PC-3 (cell line): Measurements from ENCODE around the gene TMEM184C. TPM values are rescaled to one million over a fixed set of nuclear protein-coding genes. Genes with fewer than 3 reads are reported as not detected.

Experiments
- ATAC-seq: fragments of 200-7000 bp; cut with Tn5 transposase; 2 replicates; pipeline ENCODE4 v1.9.1; 2020; ENCODE audit warnings: mild to moderate bottlenecking, moderate library complexity
- BruUV-seq: library from RNA; stranded (reverse); fragments of 400-500 nt; replicated peaks from 2 replicates; lab custom pipeline; 2021; lab: Mats Ljungman, UMichigan
- CTCF ChIA-PET: fragments of 300-600 bp; sonication (Branson Sonifier 250); formaldehyde crosslinking; loops from one replicate; lab custom pipeline; 2022; ENCODE audit warnings: antibody characterized with exemption; lab: Charles Lee
- POLR2A ChIA-PET: fragments of 300-600 bp; sonication (Branson Sonifier 250); formaldehyde crosslinking; loops from one replicate; lab custom pipeline; 2022; ENCODE audit warnings: antibody characterized with exemption; ENCODE audit not compliant: unreplicated experiment; lab: Charles Lee
- DNase-seq: peaks from one replicate; pipeline ENCODE4 v3.0.0-alpha.2; 2015
- H2AFZ ChIP-seq: fragments of 300-600 bp; sonication (generic); 2 replicates; pipeline ENCODE4 v1.6.0; 2016; ENCODE audit warnings: antibody characterized with exemption, low read length
- H3F3A ChIP-seq: fragments of 300-600 bp; sonication (generic); one replicate; pipeline ENCODE4 v1.6.0; 2017; ENCODE audit warnings: antibody characterized with exemption, low read length, control low read depth, mild to moderate bottlenecking; ENCODE audit not compliant: unreplicated experiment
- H3K27ac ChIP-seq: fragments of 300-600 bp; sonication (generic); 2 replicates; pipeline ENCODE4 v1.5.1; 2016; ENCODE audit warnings: mild to moderate bottlenecking, low read length
- H3K27me3 ChIP-seq: fragments of 300-600 bp; sonication (generic); 2 replicates; pipeline ENCODE4 v1.6.1; 2016; ENCODE audit warnings: low read length, mixed read lengths
- H3K36me3 ChIP-seq: fragments of 300-600 bp; sonication (generic); 2 replicates; pipeline ENCODE4 v1.6.1; 2016; ENCODE audit warnings: low read depth, mixed run types, low read length, mixed read lengths
- H3K4me1 ChIP-seq: fragments of 300-600 bp; sonication (generic); 2 replicates; pipeline ENCODE4 v1.5.1; 2016; ENCODE audit warnings: low read length; ENCODE audit not compliant: insufficient read depth
- H3K4me2 ChIP-seq: fragments of 300-600 bp; sonication (generic); 2 replicates; pipeline ENCODE4 v1.6.0; 2016; ENCODE audit warnings: low read length
- H3K4me3 ChIP-seq: fragments of 300-600 bp; sonication (generic); 2 replicates; pipeline ENCODE4 v1.5.1; 2016; ENCODE audit warnings: mild to moderate bottlenecking, low read length, mixed read lengths
- H3K79me2 ChIP-seq: fragments of 300-600 bp; sonication (generic); 2 replicates; pipeline ENCODE4 v1.6.1; 2017; ENCODE audit warnings: low read length, mixed read lengths
- H3K9ac ChIP-seq: fragments of 300-600 bp; sonication (generic); 2 replicates; pipeline ENCODE4 v1.6.0; 2016; ENCODE audit warnings: mild to moderate bottlenecking, low read length
- H3K9me2 ChIP-seq: fragments of 300-600 bp; sonication (generic); replicated peaks from 2 replicates; pipeline ENCODE4 v1.6.1; 2016; ENCODE audit warnings: mixed run types, low read length, mixed read lengths
- H3K9me3 ChIP-seq: fragments of 300-600 bp; sonication (generic); 2 replicates; pipeline ENCODE4 v1.6.1; 2016; ENCODE audit warnings: low read length, mixed read lengths
- H4K20me1 ChIP-seq: fragments of 300-600 bp; sonication (generic); 2 replicates; pipeline ENCODE4 v1.6.1; 2016; ENCODE audit warnings: low read length, mixed read lengths
- CTCF ChIP-seq: fragments of 300-600 bp; sonication (generic); conservative IDR thresholded peaks from 2 replicates; pipeline ENCODE4 v1.5.1; 2017; ENCODE audit warnings: antibody characterized with exemption, low read depth, mild to moderate bottlenecking, low read length
- EZH2 ChIP-seq: fragments of 300-600 bp; sonication (generic); IDR thresholded peaks from one replicate; pipeline ENCODE4 v1.6.1; 2017; ENCODE audit warnings: antibody characterized with exemption, mild to moderate bottlenecking, low read length; ENCODE audit not compliant: unreplicated experiment
- EZH2phosphoT487 ChIP-seq: fragments of 300-600 bp; sonication (generic); IDR thresholded peaks from 2 replicates; pipeline ENCODE4 v1.6.1; 2018; ENCODE audit warnings: mild to moderate bottlenecking, antibody characterized with exemption, low read length, borderline replicate concordance
- intact Hi-C: fragments of 100-400 bp; cut with micrococcal nuclease; formaldehyde crosslinking; loops from 2 replicates; pipeline ENCODE4 v1.9.0; 2023
- total RNA-seq: library from RNA; depleted of rRNA; stranded (reverse); fragments of >200 nt; gene quantifications from 2 replicates; pipeline ENCODE4 v1.2.3, GENCODE V29; 2014

Gene TMEM184C
- total RNA-seq, 1 experiment from 2014 or later, result 17.5 TPM

- ChIA-PET POLR2A (no interaction called here), CTCF (no interaction called here)
- Histone ChIP-seq H3K4me1 (no peaks in the 10 kb centered on the region), H3K9ac (no peak overlapping the region), H3K9me3 (no peaks in the 10 kb centered on the region), H2AFZ (no peak overlapping the region), H4K20me1 (no peaks in the 10 kb centered on the region), H3F3A (no peaks in the 10 kb centered on the region), H3K36me3 (no peaks in the 10 kb centered on the region), H3K4me2 (no peak overlapping the region), H3K79me2 (no peaks in the 10 kb centered on the region), H3K4me3 (no peak overlapping the region), H3K27ac (no peak overlapping the region), H3K9me2 (no peaks in the 10 kb centered on the region), H3K27me3 (no peaks in the 10 kb centered on the region)
- TF ChIP-seq CTCF (no peak), EZH2phosphoT487 (no peak), EZH2 (no peak)
- ATAC-seq, result no peak
- DNase-seq, result no peak
- no TSS peak for BruUV-seq
- intact Hi-C loops, result loop anchor here (5.0 kb wide), 1 partner anchor 174 kb away; no protein-coding TSS in a partner anchor
Observed at GRCh38 chr4:147693218-147693617, 76.0 kb downstream of the TMEM184C start.

DNA sequence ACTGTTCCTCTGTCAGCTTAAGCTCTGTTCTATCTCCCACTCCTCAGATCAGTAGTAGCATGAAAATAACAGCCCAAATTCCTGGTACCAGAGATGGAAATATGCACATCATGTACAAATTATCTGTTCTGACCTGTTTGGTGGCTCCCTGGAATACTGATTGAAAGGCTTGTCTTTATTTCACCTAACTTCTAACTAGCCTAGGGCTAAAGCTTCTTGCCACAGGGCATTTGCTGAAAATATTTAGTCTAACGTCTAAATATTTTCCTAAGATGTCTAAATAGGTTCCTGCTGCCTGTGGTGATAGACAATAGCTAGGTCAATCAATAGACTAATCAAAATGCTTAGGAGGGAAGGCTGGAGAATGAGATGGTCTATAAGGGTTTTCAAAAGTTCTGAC, 79.7 kb downstream of the TMEM184C start:
- no TSS peak for BruUV-seq
- no peaks in the 10 kb centered on the region for H3K9me2 ChIP-seq
- TF ChIP-seq EZH2, result no peak
- TF ChIP-seq EZH2phosphoT487, result no peak
- TF ChIP-seq CTCF, result no peak
- H3K36me3 ChIP-seq, result no peaks in the 10 kb centered on the region
- no peak overlapping the region for H3K27ac ChIP-seq
- DNase-seq (no peak), ATAC-seq (no peak)
- CTCF ChIA-PET, result no interaction called here
- POLR2A ChIA-PET, result no interaction called here
- no peak overlapping the region for H3K4me2 ChIP-seq
- no peaks in the 10 kb centered on the region for H3K4me1 ChIP-seq
- H3K9me3 ChIP-seq, result no peaks in the 10 kb centered on the region
- no peaks in the 10 kb centered on the region for H4K20me1 ChIP-seq
- H3K4me3 ChIP-seq, result no peak overlapping the region
- H3F3A ChIP-seq, result no peaks in the 10 kb centered on the region
- H3K9ac ChIP-seq, result no peak overlapping the region
- H3K27me3 ChIP-seq, result no peaks in the 10 kb centered on the region
- no peaks in the 10 kb centered on the region for H3K79me2 ChIP-seq
- intact Hi-C loops, result no loop called here
- H2AFZ ChIP-seq, result no peak overlapping the region

DNA sequence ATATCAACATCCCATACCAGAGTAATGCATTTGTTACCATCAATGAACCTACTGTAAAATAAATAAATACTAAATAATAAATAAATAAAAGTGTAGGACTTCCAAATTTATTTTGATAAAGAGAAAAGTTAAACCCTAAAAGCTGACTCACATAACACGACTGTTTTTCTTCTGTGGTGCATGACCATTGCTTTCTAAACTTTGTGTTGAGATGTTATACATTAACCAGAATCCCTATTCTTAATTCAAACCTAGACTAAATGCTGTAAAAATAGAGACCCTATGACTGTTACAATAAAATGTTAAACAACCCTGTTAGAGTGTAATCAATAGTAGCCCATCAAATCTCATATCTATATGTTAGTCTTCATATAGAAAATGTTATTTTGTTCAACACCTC, 87.6 kb downstream of the TMEM184C start:
- intact Hi-C loops, result no loop called here
- no peak for ATAC-seq
- H3K4me3 ChIP-seq, result no peak overlapping the region
- no peak overlapping the region for H3K4me2 ChIP-seq
- no peaks in the 10 kb centered on the region for H3K9me3 ChIP-seq
- no TSS peak for BruUV-seq
- no peak overlapping the region for H3K27ac ChIP-seq
- H3K4me1 ChIP-seq, result no peaks in the 10 kb centered on the region
- H3K27me3 ChIP-seq, result no peaks in the 10 kb centered on the region
- ChIA-PET CTCF (no interaction called here), POLR2A (no interaction called here)
- H3K36me3 ChIP-seq, result no peaks in the 10 kb centered on the region
- H2AFZ ChIP-seq, result no peak overlapping the region
- no peaks in the 10 kb centered on the region for H4K20me1 ChIP-seq
- no peaks in the 10 kb centered on the region for H3F3A ChIP-seq
- no peaks in the 10 kb centered on the region for H3K79me2 ChIP-seq
- H3K9ac ChIP-seq, result no peak overlapping the region
- no peak for DNase-seq
- no peaks in the 10 kb centered on the region for H3K9me2 ChIP-seq
- TF ChIP-seq CTCF, result no peak
- TF ChIP-seq EZH2, result no peak
- TF ChIP-seq EZH2phosphoT487, result no peak
